Upper lobe of left lung (tissue), 4 donors: ENCODE results near the gene PLIN5.
"Not testable (repeated sequence)": the region's sequence is repeated elsewhere in the genome, so short reads cannot be mapped to it uniquely, and the experiment has no call there.

Experiments
- CTCF ChIP-seq, 6 experiments: fragments of 450-650 bp in 4 of 6; fragments of 200-600 bp in 2 of 6; sonication (generic) in 2 of 6; IDR thresholded peaks; one replicate each; pipeline ENCODE4 v1.5.1; 2016 to 2019; ENCODE audit warnings: antibody characterized with exemption in 6 of 6
- EP300 ChIP-seq, 4 donors: sonication (generic); formaldehyde crosslinking; IDR thresholded peaks; one replicate each; pipeline ENCODE4 v1.5.1; 2017; ENCODE audit warnings: antibody characterized with exemption in 4 of 4, control low read depth in 2 of 4

GRCh38 chr19:4527377-4527776 lies 7.6 kb downstream of the PLIN5 start:
- not testable (repeated sequence) for TF ChIP-seq EP300, CTCF (IDR thresholded peaks at IDR 0.05)
